GM23338 (cell line): Measurements from ENCODE around the gene TMEM51. TPM values are rescaled to one million over a fixed set of nuclear protein-coding genes. Genes with fewer than 3 reads are reported as not detected.

Source experiments
- ATAC-seq: fragments of 200-7000 bp; cut with Tn5 transposase; 3 replicates; pipeline ENCODE4 v1.9.1; 2020
- DNase-seq: peaks from one replicate; pipeline ENCODE4 v3.0.0-alpha.2; 2015; ENCODE audit warnings: low spot score
- H2AFZ ChIP-seq: fragments of 200-600 bp; sonication (generic); 2 replicates; pipeline ENCODE4 v1.8.0; 2016; ENCODE audit warnings: antibody characterized with exemption, mild to moderate bottlenecking, moderate library complexity
- H3F3A ChIP-seq: fragments of 200-600 bp; sonication (generic); replicated peaks from 2 replicates; pipeline ENCODE4 v1.8.0; 2017; ENCODE audit warnings: antibody characterized with exemption, mixed run types, low read depth
- H3K27ac ChIP-seq: fragments of 200-600 bp; sonication (generic); 2 replicates; pipeline ENCODE4 v1.6.1; 2016; ENCODE audit warnings: low read depth
- H3K27me3 ChIP-seq: fragments of 200-600 bp; sonication (generic); 2 replicates; pipeline ENCODE4 v1.8.0; 2016; ENCODE audit warnings: mild to moderate bottlenecking, mixed run types, moderate library complexity; ENCODE audit not compliant: insufficient read depth
- H3K36me3 ChIP-seq: fragments of 200-600 bp; sonication (generic); 2 replicates; pipeline ENCODE4 v1.8.0; 2016; ENCODE audit warnings: mild to moderate bottlenecking; ENCODE audit not compliant: insufficient read depth
- H3K4me1 ChIP-seq: fragments of 200-600 bp; sonication (generic); 2 replicates; pipeline ENCODE4 v1.8.0; 2016; ENCODE audit warnings: mild to moderate bottlenecking, moderate library complexity; ENCODE audit not compliant: insufficient read depth
- H3K4me2 ChIP-seq: fragments of 200-600 bp; sonication (generic); 2 replicates; pipeline ENCODE4 v1.7.1; 2017; ENCODE audit warnings: mixed run types
- H3K4me3 ChIP-seq: fragments of 200-600 bp; sonication (generic); 2 replicates; pipeline ENCODE4 v1.6.1; 2016; ENCODE audit warnings: mixed run types
- H3K79me2 ChIP-seq: fragments of 200-600 bp; sonication (generic); replicated peaks from 2 replicates; pipeline ENCODE4 v1.8.0; 2017; ENCODE audit warnings: mild to moderate bottlenecking; ENCODE audit not compliant: insufficient read depth
- H3K9me2 ChIP-seq: fragments of 200-600 bp; sonication (generic); 2 replicates; pipeline ENCODE4 v1.8.0; 2017; ENCODE audit not compliant: insufficient read depth
- H4K20me1 ChIP-seq: fragments of 200-600 bp; sonication (generic); replicated peaks from 2 replicates; pipeline ENCODE4 v1.8.0; 2017; ENCODE audit warnings: mild to moderate bottlenecking; ENCODE audit not compliant: insufficient read depth
- H3K27ac Mint-ChIP-seq: 2 replicates; pipeline ENCODE4 v1.8.0; 2020; ENCODE audit warnings: inconsistent platforms, mild to moderate bottlenecking, moderate library complexity, mixed read lengths
- H3K27me3 Mint-ChIP-seq: 3 replicates; pipeline ENCODE4 v1.8.0; 2022; ENCODE audit warnings: low read depth, mild to moderate bottlenecking, moderate library complexity, mixed read lengths, inconsistent platforms; ENCODE audit not compliant: insufficient read depth, poor library complexity
- H3K36me3 Mint-ChIP-seq: 3 replicates; pipeline ENCODE4 v1.8.0; 2021; ENCODE audit warnings: low read depth, mild to moderate bottlenecking, inconsistent platforms, moderate library complexity, mixed read lengths
- H3K4me1 Mint-ChIP-seq: 3 replicates; pipeline ENCODE4 v1.8.0; 2020; ENCODE audit warnings: mild to moderate bottlenecking, inconsistent platforms, mixed read lengths
- H3K4me3 Mint-ChIP-seq: 3 replicates; pipeline ENCODE4 v1.8.0; 2021; ENCODE audit warnings: moderate library complexity, mild to moderate bottlenecking, inconsistent platforms, mixed read lengths
- H3K9me3 Mint-ChIP-seq: 3 replicates; pipeline ENCODE4 v1.8.0; 2020; ENCODE audit warnings: moderate library complexity, mild to moderate bottlenecking, inconsistent platforms, mixed read lengths
- CREB1 ChIP-seq: fragments of 250-450 bp; sonication (Bioruptor Pico); IDR thresholded peaks from 2 replicates; pipeline ENCODE4 v1.5.0; 2020; ENCODE audit warnings: low read depth, mild to moderate bottlenecking, moderate library complexity
- EZH2 ChIP-seq: fragments of 200-600 bp; sonication (generic); IDR thresholded peaks from one replicate; pipeline ENCODE4 v1.8.0; 2017; ENCODE audit warnings: antibody characterized with exemption, mild to moderate bottlenecking, low read depth; ENCODE audit not compliant: unreplicated experiment
- EZH2phosphoT487 ChIP-seq: fragments of 200-600 bp; sonication (generic); IDR thresholded peaks from one replicate; pipeline ENCODE4 v1.8.1; 2018; ENCODE audit warnings: antibody characterized with exemption; ENCODE audit not compliant: unreplicated experiment
- JUNB ChIP-seq: IDR thresholded peaks from one replicate; pipeline ENCODE4 v1.6.1; 2016; ENCODE audit warnings: antibody characterized with exemption; ENCODE audit not compliant: unreplicated experiment
- NANOG ChIP-seq: IDR thresholded peaks from 2 replicates; pipeline ENCODE4 v1.6.1; 2016; ENCODE audit warnings: antibody characterized with exemption, borderline replicate concordance
- POLR2AphosphoS5 ChIP-seq: IDR thresholded peaks from 2 replicates; pipeline ENCODE4 v1.6.1; 2016; ENCODE audit warnings: antibody characterized with exemption, low read depth
- STAT1 ChIP-seq: IDR thresholded peaks from one replicate; pipeline ENCODE4 v1.6.1; 2016; ENCODE audit warnings: antibody characterized with exemption; ENCODE audit not compliant: unreplicated experiment
- ZNF114 ChIP-seq: fragments of 250-450 bp; sonication (Bioruptor Pico); IDR thresholded peaks from 2 replicates; pipeline ENCODE4 v1.5.0; 2020; ENCODE audit warnings: mild to moderate bottlenecking, moderate library complexity
- ZNF331 ChIP-seq: fragments of 250-450 bp; sonication (Bioruptor Pico); IDR thresholded peaks from 2 replicates; pipeline ENCODE4 v1.5.0; 2020; ENCODE audit warnings: low read depth, mild to moderate bottlenecking, moderate library complexity
- polyA plus RNA-seq: library from polyadenylated mRNA; unstranded; fragments of >200 nt; fragmentation: Nextera tagmentation; extraction: Ambion mirVana; gene quantifications from 2 replicates; pipeline ENCODE4 v1.2.1, GENCODE V29; 2016
- total RNA-seq: library from RNA; depleted of rRNA; stranded (reverse); fragments of >200 nt; shearing (Covaris generic); gene quantifications from 2 replicates; pipeline ENCODE4 v1.2.3, GENCODE V29; 2014
- TF ChIP-seq, protein P1 (sequence below): IDR thresholded peaks from 2 replicates; pipeline ENCODE4 v1.6.1; 2016; ENCODE audit warnings: antibody characterized with exemption
- TF ChIP-seq, protein P2 (sequence below), 2 experiments: fragments of 200-600 bp in 1 of 2; sonication (generic) in 1 of 2; conservative IDR thresholded peaks; 2 replicates each; pipeline versions ENCODE4 v1.5.1 to v1.6.1; 2016 to 2017; ENCODE audit warnings: antibody characterized with exemption in 2 of 2, low read depth in 2 of 2, mild to moderate bottlenecking in 2 of 2, moderate library complexity in 1 of 2
- TF ChIP-seq, protein P3 (sequence below): fragments of 250-450 bp; sonication (Bioruptor Pico); IDR thresholded peaks from 2 replicates; pipeline ENCODE4 v1.5.0; 2020; ENCODE audit warnings: mild to moderate bottlenecking, moderate library complexity
- TF ChIP-seq, protein P4 (sequence below): IDR thresholded peaks from one replicate; pipeline ENCODE4 v1.6.1; 2018; ENCODE audit warnings: antibody characterized with exemption; ENCODE audit not compliant: unreplicated experiment

TMEM51 gene
- total and polyA plus RNA-seq, 2 experiments from 2014 or later, result 4.0 to 5.2 TPM

DNA sequence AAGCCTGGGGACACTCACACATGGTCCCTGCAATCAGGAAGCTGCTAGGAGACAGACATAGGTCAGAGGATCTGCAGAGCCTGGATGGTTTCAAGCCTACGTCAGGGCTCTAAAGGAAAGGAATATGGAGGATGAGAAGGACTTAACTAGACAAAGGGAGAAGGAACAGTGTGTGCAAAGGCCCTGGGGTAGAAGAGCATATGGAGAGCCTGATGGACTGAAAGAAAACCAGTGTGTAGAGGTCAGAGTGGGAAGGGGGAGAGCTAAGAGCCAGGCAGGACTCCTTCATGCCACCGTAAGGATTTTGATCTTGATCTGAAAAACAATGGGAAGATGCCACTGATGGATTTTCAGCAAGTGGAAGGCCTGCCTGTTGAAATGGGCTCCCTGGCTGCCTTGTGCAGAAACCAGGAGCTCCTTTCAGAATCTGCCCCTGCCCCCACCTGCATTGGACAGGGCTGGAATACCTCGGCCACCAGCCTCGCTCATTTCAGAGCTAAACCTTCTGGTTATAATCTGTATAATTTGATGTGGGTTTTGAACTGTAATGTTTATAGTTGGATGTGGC, 102.1 kb downstream of the TMEM51 start:
- no peak overlapping the region for H3K27ac ChIP-seq
- H3K4me1 ChIP-seq, result no peaks in the 10 kb centered on the region
- H2AFZ ChIP-seq, result no peak overlapping the region
- H3F3A ChIP-seq, result no peaks in the 10 kb centered on the region
- H4K20me1 ChIP-seq, result no peaks in the 10 kb centered on the region
- H3K4me2 ChIP-seq, result no peak overlapping the region
- Mint-ChIP-seq H3K36me3 (no peaks in the 10 kb centered on the region), H3K4me1 (peaks cover 13% of the 10 kb centered on the region), H3K9me3 (no peaks in the 10 kb centered on the region), H3K4me3 (no peak overlapping the region), H3K27me3 (peaks cover 7% of the 10 kb centered on the region), H3K27ac (no peak overlapping the region)
- H3K9me2 ChIP-seq, result no peaks in the 10 kb centered on the region
- TF ChIP-seq CREB1 (CRISPR knock-in tag), result no peak
- TF ChIP-seq, protein P1, sequence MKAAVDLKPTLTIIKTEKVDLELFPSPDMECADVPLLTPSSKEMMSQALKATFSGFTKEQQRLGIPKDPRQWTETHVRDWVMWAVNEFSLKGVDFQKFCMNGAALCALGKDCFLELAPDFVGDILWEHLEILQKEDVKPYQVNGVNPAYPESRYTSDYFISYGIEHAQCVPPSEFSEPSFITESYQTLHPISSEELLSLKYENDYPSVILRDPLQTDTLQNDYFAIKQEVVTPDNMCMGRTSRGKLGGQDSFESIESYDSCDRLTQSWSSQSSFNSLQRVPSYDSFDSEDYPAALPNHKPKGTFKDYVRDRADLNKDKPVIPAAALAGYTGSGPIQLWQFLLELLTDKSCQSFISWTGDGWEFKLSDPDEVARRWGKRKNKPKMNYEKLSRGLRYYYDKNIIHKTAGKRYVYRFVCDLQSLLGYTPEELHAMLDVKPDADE, result no peak
- TF ChIP-seq POLR2AphosphoS5, result no peak
- TF ChIP-seq EZH2phosphoT487, result no peak
- no peak for TF ChIP-seq NANOG
- TF ChIP-seq, protein P2, sequence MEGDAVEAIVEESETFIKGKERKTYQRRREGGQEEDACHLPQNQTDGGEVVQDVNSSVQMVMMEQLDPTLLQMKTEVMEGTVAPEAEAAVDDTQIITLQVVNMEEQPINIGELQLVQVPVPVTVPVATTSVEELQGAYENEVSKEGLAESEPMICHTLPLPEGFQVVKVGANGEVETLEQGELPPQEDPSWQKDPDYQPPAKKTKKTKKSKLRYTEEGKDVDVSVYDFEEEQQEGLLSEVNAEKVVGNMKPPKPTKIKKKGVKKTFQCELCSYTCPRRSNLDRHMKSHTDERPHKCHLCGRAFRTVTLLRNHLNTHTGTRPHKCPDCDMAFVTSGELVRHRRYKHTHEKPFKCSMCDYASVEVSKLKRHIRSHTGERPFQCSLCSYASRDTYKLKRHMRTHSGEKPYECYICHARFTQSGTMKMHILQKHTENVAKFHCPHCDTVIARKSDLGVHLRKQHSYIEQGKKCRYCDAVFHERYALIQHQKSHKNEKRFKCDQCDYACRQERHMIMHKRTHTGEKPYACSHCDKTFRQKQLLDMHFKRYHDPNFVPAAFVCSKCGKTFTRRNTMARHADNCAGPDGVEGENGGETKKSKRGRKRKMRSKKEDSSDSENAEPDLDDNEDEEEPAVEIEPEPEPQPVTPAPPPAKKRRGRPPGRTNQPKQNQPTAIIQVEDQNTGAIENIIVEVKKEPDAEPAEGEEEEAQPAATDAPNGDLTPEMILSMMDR (conservative IDR thresholded peaks at IDR 0.05; ENCODE audit: low read depth in 2 of 2), result no peak
- TF ChIP-seq ZNF331 (CRISPR knock-in tag), result no peak
- TF ChIP-seq ZNF114 (CRISPR knock-in tag), result no peak
- TF ChIP-seq EZH2, result no peak
- no peak for TF ChIP-seq JUNB
- TF ChIP-seq, protein P3, sequence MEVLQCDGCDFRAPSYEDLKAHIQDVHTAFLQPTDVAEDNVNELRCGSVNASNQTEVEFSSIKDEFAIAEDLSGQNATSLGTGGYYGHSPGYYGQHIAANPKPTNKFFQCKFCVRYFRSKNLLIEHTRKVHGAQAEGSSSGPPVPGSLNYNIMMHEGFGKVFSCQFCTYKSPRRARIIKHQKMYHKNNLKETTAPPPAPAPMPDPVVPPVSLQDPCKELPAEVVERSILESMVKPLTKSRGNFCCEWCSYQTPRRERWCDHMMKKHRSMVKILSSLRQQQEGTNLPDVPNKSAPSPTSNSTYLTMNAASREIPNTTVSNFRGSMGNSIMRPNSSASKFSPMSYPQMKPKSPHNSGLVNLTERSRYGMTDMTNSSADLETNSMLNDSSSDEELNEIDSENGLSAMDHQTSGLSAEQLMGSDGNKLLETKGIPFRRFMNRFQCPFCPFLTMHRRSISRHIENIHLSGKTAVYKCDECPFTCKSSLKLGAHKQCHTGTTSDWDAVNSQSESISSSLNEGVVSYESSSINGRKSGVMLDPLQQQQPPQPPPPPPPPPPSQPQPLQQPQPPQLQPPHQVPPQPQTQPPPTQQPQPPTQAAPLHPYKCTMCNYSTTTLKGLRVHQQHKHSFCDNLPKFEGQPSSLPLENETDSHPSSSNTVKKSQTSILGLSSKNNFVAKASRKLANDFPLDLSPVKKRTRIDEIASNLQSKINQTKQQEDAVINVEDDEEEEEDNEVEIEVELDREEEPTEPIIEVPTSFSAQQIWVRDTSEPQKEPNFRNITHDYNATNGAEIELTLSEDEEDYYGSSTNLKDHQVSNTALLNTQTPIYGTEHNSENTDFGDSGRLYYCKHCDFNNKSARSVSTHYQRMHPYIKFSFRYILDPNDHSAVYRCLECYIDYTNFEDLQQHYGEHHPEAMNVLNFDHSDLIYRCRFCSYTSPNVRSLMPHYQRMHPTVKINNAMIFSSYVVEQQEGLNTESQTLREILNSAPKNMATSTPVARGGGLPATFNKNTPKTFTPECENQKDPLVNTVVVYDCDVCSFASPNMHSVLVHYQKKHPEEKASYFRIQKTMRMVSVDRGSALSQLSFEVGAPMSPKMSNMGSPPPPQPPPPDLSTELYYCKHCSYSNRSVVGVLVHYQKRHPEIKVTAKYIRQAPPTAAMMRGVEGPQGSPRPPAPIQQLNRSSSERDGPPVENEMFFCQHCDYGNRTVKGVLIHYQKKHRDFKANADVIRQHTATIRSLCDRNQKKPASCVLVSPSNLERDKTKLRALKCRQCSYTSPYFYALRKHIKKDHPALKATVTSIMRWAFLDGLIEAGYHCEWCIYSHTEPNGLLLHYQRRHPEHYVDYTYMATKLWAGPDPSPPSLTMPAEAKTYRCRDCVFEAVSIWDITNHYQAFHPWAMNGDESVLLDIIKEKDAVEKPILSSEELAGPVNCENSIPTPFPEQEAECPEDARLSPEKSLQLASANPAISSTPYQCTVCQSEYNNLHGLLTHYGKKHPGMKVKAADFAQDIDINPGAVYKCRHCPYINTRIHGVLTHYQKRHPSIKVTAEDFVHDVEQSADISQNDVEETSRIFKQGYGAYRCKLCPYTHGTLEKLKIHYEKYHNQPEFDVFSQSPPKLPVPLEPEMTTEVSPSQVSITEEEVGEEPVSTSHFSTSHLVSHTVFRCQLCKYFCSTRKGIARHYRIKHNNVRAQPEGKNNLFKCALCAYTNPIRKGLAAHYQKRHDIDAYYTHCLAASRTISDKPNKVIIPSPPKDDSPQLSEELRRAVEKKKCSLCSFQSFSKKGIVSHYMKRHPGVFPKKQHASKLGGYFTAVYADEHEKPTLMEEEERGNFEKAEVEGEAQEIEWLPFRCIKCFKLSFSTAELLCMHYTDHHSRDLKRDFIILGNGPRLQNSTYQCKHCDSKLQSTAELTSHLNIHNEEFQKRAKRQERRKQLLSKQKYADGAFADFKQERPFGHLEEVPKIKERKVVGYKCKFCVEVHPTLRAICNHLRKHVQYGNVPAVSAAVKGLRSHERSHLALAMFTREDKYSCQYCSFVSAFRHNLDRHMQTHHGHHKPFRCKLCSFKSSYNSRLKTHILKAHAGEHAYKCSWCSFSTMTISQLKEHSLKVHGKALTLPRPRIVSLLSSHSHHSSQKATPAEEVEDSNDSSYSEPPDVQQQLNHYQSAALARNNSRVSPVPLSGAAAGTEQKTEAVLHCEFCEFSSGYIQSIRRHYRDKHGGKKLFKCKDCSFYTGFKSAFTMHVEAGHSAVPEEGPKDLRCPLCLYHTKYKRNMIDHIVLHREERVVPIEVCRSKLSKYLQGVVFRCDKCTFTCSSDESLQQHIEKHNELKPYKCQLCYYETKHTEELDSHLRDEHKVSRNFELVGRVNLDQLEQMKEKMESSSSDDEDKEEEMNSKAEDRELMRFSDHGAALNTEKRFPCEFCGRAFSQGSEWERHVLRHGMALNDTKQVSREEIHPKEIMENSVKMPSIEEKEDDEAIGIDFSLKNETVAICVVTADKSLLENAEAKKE (CRISPR knock-in tag), result no peak
- TF ChIP-seq STAT1, result no peak
- TF ChIP-seq, protein P4, sequence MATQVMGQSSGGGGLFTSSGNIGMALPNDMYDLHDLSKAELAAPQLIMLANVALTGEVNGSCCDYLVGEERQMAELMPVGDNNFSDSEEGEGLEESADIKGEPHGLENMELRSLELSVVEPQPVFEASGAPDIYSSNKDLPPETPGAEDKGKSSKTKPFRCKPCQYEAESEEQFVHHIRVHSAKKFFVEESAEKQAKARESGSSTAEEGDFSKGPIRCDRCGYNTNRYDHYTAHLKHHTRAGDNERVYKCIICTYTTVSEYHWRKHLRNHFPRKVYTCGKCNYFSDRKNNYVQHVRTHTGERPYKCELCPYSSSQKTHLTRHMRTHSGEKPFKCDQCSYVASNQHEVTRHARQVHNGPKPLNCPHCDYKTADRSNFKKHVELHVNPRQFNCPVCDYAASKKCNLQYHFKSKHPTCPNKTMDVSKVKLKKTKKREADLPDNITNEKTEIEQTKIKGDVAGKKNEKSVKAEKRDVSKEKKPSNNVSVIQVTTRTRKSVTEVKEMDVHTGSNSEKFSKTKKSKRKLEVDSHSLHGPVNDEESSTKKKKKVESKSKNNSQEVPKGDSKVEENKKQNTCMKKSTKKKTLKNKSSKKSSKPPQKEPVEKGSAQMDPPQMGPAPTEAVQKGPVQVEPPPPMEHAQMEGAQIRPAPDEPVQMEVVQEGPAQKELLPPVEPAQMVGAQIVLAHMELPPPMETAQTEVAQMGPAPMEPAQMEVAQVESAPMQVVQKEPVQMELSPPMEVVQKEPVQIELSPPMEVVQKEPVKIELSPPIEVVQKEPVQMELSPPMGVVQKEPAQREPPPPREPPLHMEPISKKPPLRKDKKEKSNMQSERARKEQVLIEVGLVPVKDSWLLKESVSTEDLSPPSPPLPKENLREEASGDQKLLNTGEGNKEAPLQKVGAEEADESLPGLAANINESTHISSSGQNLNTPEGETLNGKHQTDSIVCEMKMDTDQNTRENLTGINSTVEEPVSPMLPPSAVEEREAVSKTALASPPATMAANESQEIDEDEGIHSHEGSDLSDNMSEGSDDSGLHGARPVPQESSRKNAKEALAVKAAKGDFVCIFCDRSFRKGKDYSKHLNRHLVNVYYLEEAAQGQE, result no peak
- ATAC-seq (no peak), DNase-seq (no peak)
- H3K4me3 ChIP-seq, result no peak overlapping the region
- no peaks in the 10 kb centered on the region for H3K27me3 ChIP-seq
- H3K79me2 ChIP-seq, result no peaks in the 10 kb centered on the region
- no peaks in the 10 kb centered on the region for H3K36me3 ChIP-seq
